Neural cell (in vitro differentiated cells): ENCODE measurements around the gene ST6GAL1.

Source experiments
- CTCF ChIP-seq: fragments of 450-650 bp; IDR thresholded peaks from 2 replicates; pipeline ENCODE4 v1.5.1; 2014; ENCODE audit warnings: antibody characterized with exemption, mild to moderate bottlenecking, moderate library complexity; ENCODE audit not compliant: poor library complexity, severe bottlenecking
- EZH2 ChIP-seq: fragments of 200-600, 300-800 bp; shearing (Covaris generic), sonication (generic); IDR thresholded peaks from 2 replicates; pipeline ENCODE4 v1.6.1; 2014; ENCODE audit warnings: antibody characterized with exemption, low read length, borderline replicate concordance, mild to moderate bottlenecking; ENCODE audit not compliant: insufficient read depth, poor library complexity, severe bottlenecking
- POLR2AphosphoS5 ChIP-seq: IDR thresholded peaks from 2 replicates; pipeline ENCODE4 v1.6.1; 2012
- SMC3 ChIP-seq: fragments of 450-650 bp; conservative IDR thresholded peaks from 2 replicates; pipeline ENCODE4 v1.6.1; 2014; ENCODE audit warnings: antibody characterized with exemption, mild to moderate bottlenecking, moderate library complexity; ENCODE audit not compliant: poor library complexity
- TAF1 ChIP-seq: IDR thresholded peaks from 2 replicates; pipeline ENCODE4 v1.6.1; 2012; ENCODE audit warnings: low read depth
- TF ChIP-seq, protein P1 (sequence below): IDR thresholded peaks from 2 replicates; pipeline ENCODE4 v1.6.1; 2012; ENCODE audit warnings: borderline replicate concordance

DNA sequence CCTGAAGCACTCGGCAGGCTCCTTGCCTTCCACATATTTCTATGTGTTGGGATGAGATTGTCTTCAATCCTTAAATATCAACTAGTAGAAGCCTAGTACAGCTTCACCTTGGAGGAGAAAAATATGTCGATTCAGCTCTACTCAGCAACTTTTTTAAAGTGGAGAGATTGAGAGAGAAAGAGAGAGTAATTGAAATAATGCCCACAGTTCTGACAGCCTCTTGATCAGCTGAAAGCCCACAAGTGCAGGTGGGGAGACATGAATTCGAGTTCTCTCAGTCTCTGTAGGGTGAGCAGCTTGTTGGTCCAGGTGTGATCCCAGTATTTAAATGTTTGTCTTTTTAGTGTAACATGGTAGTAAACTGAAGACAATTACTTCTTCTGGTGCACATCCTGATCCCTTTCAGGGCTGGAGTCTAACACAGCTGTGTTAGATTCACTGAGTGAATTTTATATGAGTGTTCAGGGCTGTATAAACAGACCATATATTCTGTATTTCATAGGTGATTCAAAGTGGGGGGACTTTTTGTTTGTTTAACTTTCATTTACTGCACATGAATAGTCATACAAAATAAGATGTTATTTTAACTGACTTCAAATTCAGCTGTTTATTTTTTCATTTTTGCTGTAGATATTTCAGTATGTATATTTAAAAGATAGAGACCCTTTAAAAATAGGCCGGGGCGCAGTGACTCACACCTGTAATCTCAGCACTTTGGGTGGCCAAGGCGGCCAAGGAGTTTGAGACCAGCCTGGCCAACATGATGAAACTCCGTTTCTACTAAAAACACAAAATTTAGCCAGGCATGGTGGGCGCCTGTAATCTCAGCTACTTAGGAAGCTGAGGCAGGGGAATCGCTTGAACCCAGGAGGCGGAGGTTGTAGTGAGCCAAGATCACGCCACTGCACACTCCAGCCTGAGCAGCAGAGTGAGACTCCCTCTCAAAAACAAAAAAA, 64.0 kb downstream of the ST6GAL1 start:
- no peak for TF ChIP-seq EZH2
- no peak for TF ChIP-seq CTCF
- TF ChIP-seq POLR2AphosphoS5: no peak
- no peak for TF ChIP-seq TAF1
- TF ChIP-seq, protein P1, sequence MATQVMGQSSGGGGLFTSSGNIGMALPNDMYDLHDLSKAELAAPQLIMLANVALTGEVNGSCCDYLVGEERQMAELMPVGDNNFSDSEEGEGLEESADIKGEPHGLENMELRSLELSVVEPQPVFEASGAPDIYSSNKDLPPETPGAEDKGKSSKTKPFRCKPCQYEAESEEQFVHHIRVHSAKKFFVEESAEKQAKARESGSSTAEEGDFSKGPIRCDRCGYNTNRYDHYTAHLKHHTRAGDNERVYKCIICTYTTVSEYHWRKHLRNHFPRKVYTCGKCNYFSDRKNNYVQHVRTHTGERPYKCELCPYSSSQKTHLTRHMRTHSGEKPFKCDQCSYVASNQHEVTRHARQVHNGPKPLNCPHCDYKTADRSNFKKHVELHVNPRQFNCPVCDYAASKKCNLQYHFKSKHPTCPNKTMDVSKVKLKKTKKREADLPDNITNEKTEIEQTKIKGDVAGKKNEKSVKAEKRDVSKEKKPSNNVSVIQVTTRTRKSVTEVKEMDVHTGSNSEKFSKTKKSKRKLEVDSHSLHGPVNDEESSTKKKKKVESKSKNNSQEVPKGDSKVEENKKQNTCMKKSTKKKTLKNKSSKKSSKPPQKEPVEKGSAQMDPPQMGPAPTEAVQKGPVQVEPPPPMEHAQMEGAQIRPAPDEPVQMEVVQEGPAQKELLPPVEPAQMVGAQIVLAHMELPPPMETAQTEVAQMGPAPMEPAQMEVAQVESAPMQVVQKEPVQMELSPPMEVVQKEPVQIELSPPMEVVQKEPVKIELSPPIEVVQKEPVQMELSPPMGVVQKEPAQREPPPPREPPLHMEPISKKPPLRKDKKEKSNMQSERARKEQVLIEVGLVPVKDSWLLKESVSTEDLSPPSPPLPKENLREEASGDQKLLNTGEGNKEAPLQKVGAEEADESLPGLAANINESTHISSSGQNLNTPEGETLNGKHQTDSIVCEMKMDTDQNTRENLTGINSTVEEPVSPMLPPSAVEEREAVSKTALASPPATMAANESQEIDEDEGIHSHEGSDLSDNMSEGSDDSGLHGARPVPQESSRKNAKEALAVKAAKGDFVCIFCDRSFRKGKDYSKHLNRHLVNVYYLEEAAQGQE: no peak
- no peak for TF ChIP-seq SMC3
